GM18861 (cell line): Measurements from ENCODE around the gene PCSK4.
"Not testable (repeated sequence)": the region's sequence is repeated elsewhere in the genome, so short reads cannot be mapped to it uniquely, and the experiment has no call there.

Experiments used
- ATAC-seq: cut with Tn5 transposase; IDR thresholded peaks from one replicate; pipeline ENCODE4 v1.9.1; 2021; ENCODE audit not compliant: unreplicated experiment

PCSK4 gene

GRCh38 chr19:1522838-1523237 lies 32.7 kb upstream of the PCSK4 start:
- no peak for ATAC-seq

- no peak for ATAC-seq
These were observed 31.9 kb upstream of the PCSK4 start for GRCh38 chr19:1522061-1522460.

- ATAC-seq, result no peak
These were observed 31.5 kb upstream of the PCSK4 start for GRCh38 chr19:1521636-1522035.

GRCh38 chr19:1520203-1520780 lies 30.1 kb upstream of the PCSK4 start:
- ATAC-seq, result no peak

GRCh38 chr19:1519802-1520201 lies 29.7 kb upstream of the PCSK4 start:
- not testable (repeated sequence) for ATAC-seq

GRCh38 chr19:1518471-1518870 lies 28.3 kb upstream of the PCSK4 start:
- no peak for ATAC-seq

- ATAC-seq, result no peak
These were observed 26.2 kb upstream of the PCSK4 start for GRCh38 chr19:1516395-1516753.

- ATAC-seq, result no peak
These were observed 25.0 kb upstream of the PCSK4 start for GRCh38 chr19:1514986-1515721.

- ATAC-seq, result no peak
These were observed 24.1 kb upstream of the PCSK4 start for GRCh38 chr19:1514295-1514661.

- ATAC-seq, result no peak
These were observed 23.5 kb upstream of the PCSK4 start for GRCh38 chr19:1513499-1514294.

- ATAC-seq, result no peak
These were observed 22.7 kb upstream of the PCSK4 start, which contains the start of gene ADAMTSL5 for GRCh38 chr19:1512671-1513498. TSS of gene ADAMTSL5 (minus strand) at chr19:1513019. CDS start at chr19:1510943, 2,076 bp downstream.

- no peak for ATAC-seq
These were observed 21.5 kb upstream of the PCSK4 start for GRCh38 chr19:1511318-1512317.

- ATAC-seq, result no peak
These were observed 20.7 kb upstream of the PCSK4 start for GRCh38 chr19:1510807-1511206.

- no peak for ATAC-seq
These were observed 20.3 kb upstream of the PCSK4 start for GRCh38 chr19:1510442-1510806.

- no peak for ATAC-seq
These were observed 19.7 kb upstream of the PCSK4 start for GRCh38 chr19:1509602-1510441.

GRCh38 chr19:1508507-1508856 lies 18.3 kb upstream of the PCSK4 start:
- ATAC-seq, result no peak

GRCh38 chr19:1507763-1508506 lies 17.8 kb upstream of the PCSK4 start:
- no peak for ATAC-seq

GRCh38 chr19:1507192-1507660 lies 17.1 kb upstream of the PCSK4 start:
- no peak for ATAC-seq
